Subcutaneous adipose tissue (tissue), 4 donors: ENCODE results near the gene SYNPR. TPM values are rescaled to one million over a fixed set of nuclear protein-coding genes. Genes with fewer than 3 reads are reported as not detected.

Experiments
- CTCF ChIP-seq: fragments of 450-650 bp; IDR thresholded peaks from one replicate; pipeline ENCODE4 v1.5.1; 2016; ENCODE audit warnings: low read depth, mild to moderate bottlenecking, control low read depth, antibody characterized with exemption, moderate library complexity
- total RNA-seq, 4 donors: library from RNA; depleted of rRNA; stranded (reverse); fragments of >200 nt; gene quantifications; one replicate each; pipeline ENCODE4 v1.1.0, GENCODE V29; 2016

Gene SYNPR
- not detected for total RNA-seq

- TF ChIP-seq CTCF: no peak
Observed at GRCh38 chr3:63278171-63279004, at the start of gene SYNPR. Gene SYNPR, plus strand, starts transcription at chr3:63278308.

- TF ChIP-seq CTCF: no peak
Observed at GRCh38 chr3:63228677-63229076, 49.4 kb upstream of the SYNPR start.

GRCh38 chr3:63230146-63230545 is 48.0 kb upstream of the SYNPR start:
- no peak for TF ChIP-seq CTCF

- no peak for TF ChIP-seq CTCF
Observed at GRCh38 chr3:63231643-63232042, 46.5 kb upstream of the SYNPR start.

GRCh38 chr3:63232764-63233396 is 45.2 kb upstream of the SYNPR start:
- TF ChIP-seq CTCF: no peak

GRCh38 chr3:63240381-63240902 is 37.7 kb upstream of the SYNPR start:
- no peak for TF ChIP-seq CTCF

- TF ChIP-seq CTCF: no peak
Observed at GRCh38 chr3:63242124-63242523, 36.0 kb upstream of the SYNPR start.
